ENCODE measurements around the gene TGM6.

TGM6 gene

DNA sequence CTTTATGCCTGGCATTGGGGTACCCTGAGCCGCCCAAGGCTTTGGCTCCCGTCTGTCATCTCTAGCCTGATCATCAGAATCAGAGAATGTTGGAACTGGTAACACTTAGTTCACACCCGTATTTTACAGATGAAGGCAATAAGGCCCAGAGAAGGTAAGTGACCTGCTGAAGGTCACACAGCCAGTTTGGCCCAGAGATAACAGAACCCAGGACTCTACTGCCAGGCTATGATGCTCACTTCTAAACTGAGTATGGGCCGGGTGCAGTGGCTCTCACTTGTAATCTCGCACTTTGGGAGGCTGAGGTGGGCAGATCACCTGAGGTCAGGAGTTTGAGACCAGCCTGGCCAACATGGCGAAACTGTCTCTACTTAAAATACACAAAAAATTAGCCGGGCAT, 1.8 kb upstream of the TGM6 start:
- Histone ChIP-seq H3K9ac (no peak overlapping the region), H3K4me1 (no peaks in the 10 kb centered on the region), H3K27ac (no peak overlapping the region), H3K4me3 (ENCODE audit: low read depth, low read length) (no peak overlapping the region), H3K27me3 (ENCODE audit: control insufficient read depth, insufficient read depth, low read length) (no peaks in the 10 kb centered on the region), H3K79me2 (no peaks in the 10 kb centered on the region), H3K36me3 (ENCODE audit: control insufficient read depth, insufficient read depth, low read length) (no peaks in the 10 kb centered on the region), H3K9me3 (ENCODE audit: control insufficient read depth, low read length) (no peaks in the 10 kb centered on the region), H3K4me2 (ENCODE audit: low read length) (no peak overlapping the region), H2AFZ (no peak overlapping the region)
- TF ChIP-seq, protein P1, sequence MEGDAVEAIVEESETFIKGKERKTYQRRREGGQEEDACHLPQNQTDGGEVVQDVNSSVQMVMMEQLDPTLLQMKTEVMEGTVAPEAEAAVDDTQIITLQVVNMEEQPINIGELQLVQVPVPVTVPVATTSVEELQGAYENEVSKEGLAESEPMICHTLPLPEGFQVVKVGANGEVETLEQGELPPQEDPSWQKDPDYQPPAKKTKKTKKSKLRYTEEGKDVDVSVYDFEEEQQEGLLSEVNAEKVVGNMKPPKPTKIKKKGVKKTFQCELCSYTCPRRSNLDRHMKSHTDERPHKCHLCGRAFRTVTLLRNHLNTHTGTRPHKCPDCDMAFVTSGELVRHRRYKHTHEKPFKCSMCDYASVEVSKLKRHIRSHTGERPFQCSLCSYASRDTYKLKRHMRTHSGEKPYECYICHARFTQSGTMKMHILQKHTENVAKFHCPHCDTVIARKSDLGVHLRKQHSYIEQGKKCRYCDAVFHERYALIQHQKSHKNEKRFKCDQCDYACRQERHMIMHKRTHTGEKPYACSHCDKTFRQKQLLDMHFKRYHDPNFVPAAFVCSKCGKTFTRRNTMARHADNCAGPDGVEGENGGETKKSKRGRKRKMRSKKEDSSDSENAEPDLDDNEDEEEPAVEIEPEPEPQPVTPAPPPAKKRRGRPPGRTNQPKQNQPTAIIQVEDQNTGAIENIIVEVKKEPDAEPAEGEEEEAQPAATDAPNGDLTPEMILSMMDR (IDR thresholded peaks at IDR 0.05): no peak

DNA sequence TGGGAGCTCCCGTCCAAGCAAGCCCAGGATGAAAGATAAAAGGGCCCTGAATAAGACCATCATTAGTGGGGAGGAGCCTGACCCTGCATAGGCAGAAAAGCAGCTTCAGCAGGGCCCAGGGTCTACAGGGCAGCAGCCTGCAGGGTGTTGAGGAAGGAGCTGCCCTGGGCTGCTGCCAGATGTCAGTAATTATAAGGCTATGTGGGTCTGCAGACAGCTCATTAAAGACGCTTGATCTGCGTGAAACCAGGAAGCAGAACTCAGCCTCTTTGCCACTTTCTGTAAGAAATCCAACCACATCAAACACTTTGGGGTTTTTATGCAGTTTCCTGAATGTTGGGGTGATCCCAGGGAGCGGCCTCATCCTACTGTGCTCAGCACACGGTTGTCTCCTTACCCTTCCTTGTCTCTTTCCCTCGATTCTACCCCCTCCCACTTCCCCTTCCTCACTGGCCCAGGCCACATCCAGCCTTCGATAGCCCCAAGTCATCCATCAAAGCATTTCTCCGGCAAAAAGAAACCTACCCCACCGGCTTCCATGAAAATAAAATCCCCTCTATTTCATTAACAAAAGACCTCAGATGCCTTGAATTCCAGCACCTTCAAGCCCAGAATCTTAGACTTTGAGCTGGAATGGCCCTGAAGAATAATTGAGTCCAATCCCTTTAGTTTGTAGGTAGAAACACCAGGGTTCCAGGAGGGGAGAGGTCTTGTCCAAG, 1.0 kb upstream of the TGM6 start:
- TF ChIP-seq, protein P1 (IDR thresholded peaks at IDR 0.05): no peak
- Histone ChIP-seq H3K4me1 (no peaks in the 10 kb centered on the region), H3K9me3 (ENCODE audit: control insufficient read depth, low read length) (no peaks in the 10 kb centered on the region), H3K27me3 (ENCODE audit: control insufficient read depth, insufficient read depth, low read length) (no peaks in the 10 kb centered on the region), H3K4me3 (ENCODE audit: low read depth, low read length) (no peak overlapping the region), H3K36me3 (ENCODE audit: control insufficient read depth, insufficient read depth, low read length) (no peaks in the 10 kb centered on the region), H3K9ac (no peak overlapping the region), H3K4me2 (ENCODE audit: low read length) (no peak overlapping the region), H3K79me2 (no peaks in the 10 kb centered on the region), H2AFZ (no peak overlapping the region), H3K27ac (no peak overlapping the region)

DNA sequence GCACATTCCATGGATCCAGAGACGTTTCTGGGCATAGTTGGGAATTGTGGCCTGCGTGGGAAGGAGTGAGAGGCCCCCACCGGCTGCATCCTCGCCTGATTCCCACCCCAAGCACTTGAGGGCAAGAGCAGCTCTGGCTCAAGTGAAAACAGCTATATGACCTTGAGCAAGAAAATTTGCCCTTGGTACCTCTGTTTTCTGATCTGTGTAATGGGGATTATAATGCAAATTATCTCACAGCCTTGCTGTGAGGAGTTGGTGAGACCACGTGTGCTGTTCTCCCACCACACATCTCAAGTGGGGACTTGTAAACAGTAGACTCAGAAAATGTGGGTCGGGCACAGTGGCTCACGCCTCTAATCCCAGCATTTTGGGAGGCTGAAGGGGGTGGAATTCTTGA, 602 bp downstream of the TGM6 start:
- Histone ChIP-seq H3K79me2 (no peaks in the 10 kb centered on the region), H3K27me3 (ENCODE audit: control insufficient read depth, insufficient read depth, low read length) (no peaks in the 10 kb centered on the region), H3K27ac (no peak overlapping the region), H3K36me3 (ENCODE audit: control insufficient read depth, insufficient read depth, low read length) (no peaks in the 10 kb centered on the region), H3K4me1 (no peaks in the 10 kb centered on the region), H3K4me2 (ENCODE audit: low read length) (no peak overlapping the region), H3K9ac (no peak overlapping the region), H2AFZ (no peak overlapping the region), H3K4me3 (ENCODE audit: low read depth, low read length) (no peak overlapping the region), H3K9me3 (ENCODE audit: control insufficient read depth, low read length) (no peaks in the 10 kb centered on the region)
- TF ChIP-seq, protein P1 (IDR thresholded peaks at IDR 0.05): no peak

DNA sequence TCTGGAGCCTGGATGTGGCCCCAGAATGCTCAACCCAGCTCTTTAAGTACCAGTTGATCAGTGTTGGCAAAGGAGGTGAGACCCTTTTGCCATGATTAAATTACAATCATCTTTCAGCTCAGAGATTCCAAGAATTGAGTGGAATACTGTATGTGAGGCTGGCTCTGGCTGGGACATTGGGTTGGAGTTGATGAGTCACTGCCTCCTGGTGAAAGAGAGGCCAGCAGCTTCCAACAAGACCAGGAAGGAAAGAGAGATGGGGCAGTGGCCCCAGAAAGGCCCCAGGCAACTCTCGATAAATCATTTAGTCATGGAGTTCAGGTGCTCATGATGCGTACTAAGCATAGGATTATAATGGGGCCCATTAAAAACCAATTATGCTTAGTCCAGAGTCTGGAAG, 2.1 kb downstream of the TGM6 start:
- H3K4me3 ChIP-seq (ENCODE audit: low read depth, low read length): no peak overlapping the region
- H3K4me1 ChIP-seq: no peaks in the 10 kb centered on the region
- H3K27ac ChIP-seq: no peak overlapping the region
- no peak overlapping the region for H3K9ac ChIP-seq
- H3K9me3 ChIP-seq (ENCODE audit: control insufficient read depth, low read length): no peaks in the 10 kb centered on the region
- H3K36me3 ChIP-seq (ENCODE audit: control insufficient read depth, insufficient read depth, low read length): no peaks in the 10 kb centered on the region
- TF ChIP-seq, protein P1 (IDR thresholded peaks at IDR 0.05): no peak
- H3K4me2 ChIP-seq (ENCODE audit: low read length): no peak overlapping the region
- H3K79me2 ChIP-seq: no peaks in the 10 kb centered on the region
- no peaks in the 10 kb centered on the region for H3K27me3 ChIP-seq (ENCODE audit: control insufficient read depth, insufficient read depth, low read length)
- H2AFZ ChIP-seq: no peak overlapping the region

DNA sequence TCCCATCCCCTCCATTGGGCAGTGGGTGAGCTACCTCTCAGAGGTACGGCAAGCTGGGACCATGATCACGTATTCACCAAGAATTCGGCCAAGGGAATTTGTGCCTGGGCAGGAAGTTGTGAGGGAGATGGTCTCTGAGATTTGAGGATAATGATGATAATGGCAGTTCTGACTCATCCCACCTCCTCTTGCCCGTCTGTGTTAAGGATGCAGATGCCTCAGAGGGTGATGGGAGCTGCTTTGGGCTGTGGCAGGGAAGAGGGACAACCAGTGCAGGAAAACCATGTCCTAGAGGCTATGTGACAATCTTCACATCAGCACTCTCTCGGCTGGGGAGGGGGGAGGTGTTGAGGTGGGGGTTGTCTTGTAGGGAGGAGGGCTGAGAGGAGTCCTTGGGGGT, 4.3 kb downstream of the TGM6 start:
- H3K27ac ChIP-seq: no peak overlapping the region
- no peak overlapping the region for H3K4me3 ChIP-seq (ENCODE audit: low read depth, low read length)

More for the DNA sequence above, 4.3 kb downstream of the TGM6 start:
- Histone ChIP-seq H3K4me1 (no peaks in the 10 kb centered on the region), H3K9me3 (ENCODE audit: control insufficient read depth, low read length) (no peaks in the 10 kb centered on the region), H3K36me3 (ENCODE audit: control insufficient read depth, insufficient read depth, low read length) (no peaks in the 10 kb centered on the region), H3K79me2 (no peaks in the 10 kb centered on the region), H3K9ac (no peak overlapping the region), H3K4me2 (ENCODE audit: low read length) (no peak overlapping the region), H2AFZ (no peak overlapping the region), H3K27me3 (ENCODE audit: control insufficient read depth, insufficient read depth, low read length) (no peaks in the 10 kb centered on the region)
- TF ChIP-seq, protein P1 (IDR thresholded peaks at IDR 0.05): no peak

Measured in parathyroid adenoma (tissue), 2 donors.